Activated naive CD4-positive, alpha-beta T cell treated with anti-CD3 and anti-CD28 coated beads, Interleukin-2, amount 50 U/mL, for 72 hours (primary cell): Measurements from ENCODE around the gene MAGI2. TPM values are rescaled to one million over a fixed set of nuclear protein-coding genes. Genes with fewer than 3 reads are reported as not detected.
"Not testable (repeated sequence)": the region's sequence is repeated elsewhere in the genome, so short reads cannot be mapped to it uniquely, and the experiment has no call there.

ENCODE experiments used
- ATAC-seq, 2 donors: fragments of 150-1000 bp; cut with Tn5 transposase; 2 replicates each; pipeline ENCODE4 v1.10.0; 2021; ENCODE audit warnings: mild to moderate bottlenecking in 2 of 2, moderate library complexity in 2 of 2
- DNase-seq, 2 donors: peaks; one replicate each; pipeline ENCODE4 v3.0.0; 2021 to 2022; ENCODE audit warnings: low spot score in 2 of 2
- H3K27ac Mint-ChIP-seq, 2 donors: one replicate each; pipeline ENCODE4 v1.8.0; 2022; ENCODE audit warnings: mild to moderate bottlenecking in 2 of 2, mixed read lengths in 2 of 2
- H3K36me3 Mint-ChIP-seq, 2 donors: one replicate each; pipeline ENCODE4 v1.8.0; 2022; ENCODE audit warnings: mixed read lengths in 2 of 2
- H3K9me3 Mint-ChIP-seq, 2 donors: one replicate each; pipeline ENCODE4 v1.8.0; 2022; ENCODE audit warnings: mixed read lengths in 2 of 2
- total RNA-seq, 2 donors: library from RNA; stranded (reverse); gene quantifications; one replicate each; pipeline ENCODE4 v1.2.3, GENCODE V29; 2022

The MAGI2 gene
- total RNA-seq, 2 donors from 2014 or later: 0.16 TPM; not detected in 1

DNA sequence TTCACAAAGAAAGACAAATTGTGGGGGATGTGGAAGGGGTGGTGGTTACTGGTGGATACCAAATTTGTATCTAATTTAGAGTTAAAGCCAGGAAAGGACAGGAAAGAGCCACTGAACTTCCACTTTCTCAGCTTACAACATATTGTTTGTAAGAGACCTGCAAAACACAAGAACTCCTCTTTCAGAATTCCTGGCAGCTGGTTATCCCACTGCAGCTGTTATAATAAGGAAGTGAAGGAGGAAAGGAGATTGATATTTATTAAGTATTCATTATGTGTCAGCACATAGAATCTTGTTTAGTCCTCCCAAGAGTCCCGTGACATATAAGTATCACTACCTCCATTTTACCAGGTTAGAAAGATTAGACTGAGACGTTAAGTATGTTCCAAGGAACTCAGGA lies 1173.2 kb downstream of the MAGI2 start:
- no peak for DNase-seq
- Mint-ChIP-seq H3K36me3 (no peaks in the 10 kb centered on the region), H3K27ac (no peak overlapping the region), H3K9me3 (peaks cover 0 to 8% of the 10 kb centered on the region in 2 donors)
- ATAC-seq: no peak

DNA sequence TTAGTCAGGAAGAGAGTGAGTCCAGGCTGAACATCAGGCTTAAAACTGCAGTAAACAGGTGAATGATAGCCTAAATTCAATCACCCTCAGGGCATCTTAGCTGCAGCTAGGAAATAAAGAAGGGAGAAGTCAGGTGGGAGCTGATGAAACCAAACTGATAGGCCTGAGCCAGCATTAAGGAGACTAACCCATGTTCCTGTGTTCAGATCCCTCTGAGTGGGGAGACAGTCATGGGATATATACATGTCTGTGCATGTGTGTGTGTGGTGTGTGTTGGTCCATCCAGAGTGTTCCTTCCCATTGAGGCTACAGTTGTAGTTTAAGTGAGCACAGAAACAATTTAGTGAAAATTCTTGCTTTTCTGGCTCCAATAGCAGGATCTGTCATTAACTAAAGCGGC lies 1174.0 kb downstream of the MAGI2 start:
- DNase-seq: no peak
- peaks cover 0 to 8% of the 10 kb centered on the region in 2 donors for H3K9me3 Mint-ChIP-seq
- H3K27ac Mint-ChIP-seq: no peak overlapping the region
- ATAC-seq: no peak
- H3K36me3 Mint-ChIP-seq: no peaks in the 10 kb centered on the region

DNA sequence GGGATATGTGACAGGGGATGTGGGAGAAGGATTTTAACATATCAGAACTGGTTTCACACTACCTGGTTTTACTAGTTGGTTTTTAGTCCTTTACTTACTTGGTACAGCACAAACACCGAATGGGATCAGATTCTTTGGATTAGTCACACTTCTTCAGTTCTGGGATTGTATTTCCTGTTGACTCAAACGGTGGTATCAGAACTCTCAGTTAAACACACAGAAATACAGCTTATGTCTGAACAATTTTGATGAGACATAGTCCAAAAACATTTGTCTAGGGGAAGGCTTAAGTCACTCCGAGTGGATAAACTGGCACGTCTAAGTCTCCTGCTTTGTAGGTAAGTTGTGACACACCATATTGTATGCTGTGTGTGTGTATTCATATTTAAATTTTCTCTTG lies 1174.4 kb downstream of the MAGI2 start:
- DNase-seq (no peak), ATAC-seq (no peak)
- no peak overlapping the region for H3K27ac Mint-ChIP-seq
- H3K9me3 Mint-ChIP-seq: peaks cover 0 to 8% of the 10 kb centered on the region in 2 donors
- H3K36me3 Mint-ChIP-seq: no peaks in the 10 kb centered on the region

- DNase-seq: no peak
- Mint-ChIP-seq H3K27ac (no peak overlapping the region), H3K9me3 (peaks cover 5 to 14% of the 10 kb centered on the region in 2 donors), H3K36me3 (no peaks in the 10 kb centered on the region)
- no peak for ATAC-seq
Observed at GRCh38 chr7:78267141-78267540, 1186.3 kb downstream of the MAGI2 start.

- ATAC-seq (no peak), DNase-seq (no peak)
- Mint-ChIP-seq H3K27ac (no peak overlapping the region), H3K36me3 (no peaks in the 10 kb centered on the region), H3K9me3 (peaks cover 6 to 11% of the 10 kb centered on the region in 2 donors)
Observed at GRCh38 chr7:78265486-78265885, 1188.0 kb downstream of the MAGI2 start.

DNA sequence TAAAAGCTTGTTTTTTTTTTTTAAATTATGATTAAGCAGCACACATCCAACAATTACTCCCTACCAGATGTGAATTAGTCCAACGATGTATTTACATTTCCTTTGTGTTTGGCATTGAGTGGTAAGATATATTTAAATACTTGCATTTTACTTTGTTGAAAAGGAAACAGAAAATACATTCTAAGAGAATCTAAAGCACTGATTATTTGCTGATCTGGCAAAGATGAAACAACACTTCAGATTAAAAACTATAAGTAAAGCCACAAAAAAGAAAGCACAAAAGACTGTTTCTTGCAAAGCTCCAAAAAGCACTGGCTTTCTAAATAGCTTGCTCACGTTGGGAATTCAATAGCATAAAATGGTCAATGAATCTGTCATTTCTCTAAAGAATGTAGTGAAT lies 1188.4 kb downstream of the MAGI2 start:
- DNase-seq (no peak), ATAC-seq (no peak)
- Mint-ChIP-seq H3K9me3 (peaks cover 6% of the 10 kb centered on the region in 2 donors), H3K27ac (no peak overlapping the region), H3K36me3 (no peaks in the 10 kb centered on the region)

GRCh38 chr7:78264105-78264504 lies 1189.4 kb downstream of the MAGI2 start:
- no peak for ATAC-seq
- peaks cover 6% of the 10 kb centered on the region in 2 donors for H3K9me3 Mint-ChIP-seq
- H3K36me3 Mint-ChIP-seq: no peaks in the 10 kb centered on the region
- H3K27ac Mint-ChIP-seq: no peak overlapping the region
- DNase-seq: no peak

GRCh38 chr7:78261739-78262138 lies 1191.7 kb downstream of the MAGI2 start:
- peaks cover 6% of the 10 kb centered on the region in 2 donors for H3K9me3 Mint-ChIP-seq
- no peak for ATAC-seq
- H3K27ac Mint-ChIP-seq: no peak overlapping the region
- no peak for DNase-seq
- no peaks in the 10 kb centered on the region for H3K36me3 Mint-ChIP-seq

GRCh38 chr7:78261302-78261701 lies 1192.2 kb downstream of the MAGI2 start:
- DNase-seq (no peak), ATAC-seq (no peak)
- H3K27ac Mint-ChIP-seq: no peak overlapping the region
- peaks cover 6% of the 10 kb centered on the region in 2 donors for H3K9me3 Mint-ChIP-seq
- H3K36me3 Mint-ChIP-seq: no peaks in the 10 kb centered on the region

GRCh38 chr7:78260826-78261225 lies 1192.6 kb downstream of the MAGI2 start:
- ATAC-seq: no peak
- peaks cover 6% of the 10 kb centered on the region in 2 donors for H3K9me3 Mint-ChIP-seq
- no peak overlapping the region for H3K27ac Mint-ChIP-seq
- DNase-seq: no peak
- H3K36me3 Mint-ChIP-seq: no peaks in the 10 kb centered on the region

GRCh38 chr7:78254726-78255055 lies 1198.8 kb downstream of the MAGI2 start:
- ATAC-seq: no peak
- H3K36me3 Mint-ChIP-seq: no peaks in the 10 kb centered on the region

DNA sequence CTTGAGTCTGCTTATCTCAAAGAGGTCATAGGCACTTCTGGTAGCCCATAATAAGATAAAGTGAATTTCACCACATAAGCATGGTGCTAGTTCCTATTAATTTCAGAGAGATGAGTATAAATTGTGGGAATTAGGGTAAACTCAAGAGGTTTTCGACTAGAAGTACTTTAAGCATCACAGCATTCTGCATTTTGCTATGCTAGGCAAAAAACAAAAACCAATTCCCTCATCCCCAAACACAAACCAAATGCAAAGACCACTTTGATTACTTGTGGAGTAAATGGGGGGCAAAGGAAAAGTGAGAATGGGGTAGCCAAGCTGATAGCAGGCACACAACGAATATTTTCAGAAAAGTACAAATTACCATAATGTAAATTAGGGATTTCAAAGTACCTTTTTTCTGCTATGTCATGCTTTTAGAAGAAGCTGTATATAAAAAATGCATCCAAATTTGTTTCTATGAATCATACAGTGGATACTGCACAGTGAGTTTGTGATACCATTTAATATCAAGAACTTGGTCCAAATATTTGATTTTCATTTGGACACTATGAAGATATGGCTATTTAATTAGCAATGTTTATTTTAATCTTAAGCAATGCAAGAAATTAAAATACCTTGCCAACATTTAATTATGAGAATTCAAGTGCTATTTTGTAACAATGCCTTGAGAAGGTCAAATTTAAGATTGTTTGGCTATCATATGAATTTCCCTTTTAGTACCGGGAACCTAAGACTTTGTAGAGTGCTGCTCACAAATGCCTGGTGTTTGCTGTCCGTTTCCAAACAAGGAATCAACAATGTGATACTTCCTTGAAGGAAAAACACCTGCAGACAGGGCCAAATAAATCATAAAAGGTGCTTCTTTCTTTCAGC lies 1199.4 kb downstream of the MAGI2 start:
- Mint-ChIP-seq H3K27ac (no peak overlapping the region), H3K36me3 (no peaks in the 10 kb centered on the region), H3K9me3 (peaks cover 0 to 6% of the 10 kb centered on the region in 2 donors)
- no peak for DNase-seq
- ATAC-seq: no peak

More at GRCh38 chr7:78254726-78255055, 1198.8 kb downstream of the MAGI2 start:
- H3K27ac Mint-ChIP-seq: no peak overlapping the region
- H3K9me3 Mint-ChIP-seq: peaks cover 0 to 6% of the 10 kb centered on the region in 2 donors
- DNase-seq: no peak

DNA sequence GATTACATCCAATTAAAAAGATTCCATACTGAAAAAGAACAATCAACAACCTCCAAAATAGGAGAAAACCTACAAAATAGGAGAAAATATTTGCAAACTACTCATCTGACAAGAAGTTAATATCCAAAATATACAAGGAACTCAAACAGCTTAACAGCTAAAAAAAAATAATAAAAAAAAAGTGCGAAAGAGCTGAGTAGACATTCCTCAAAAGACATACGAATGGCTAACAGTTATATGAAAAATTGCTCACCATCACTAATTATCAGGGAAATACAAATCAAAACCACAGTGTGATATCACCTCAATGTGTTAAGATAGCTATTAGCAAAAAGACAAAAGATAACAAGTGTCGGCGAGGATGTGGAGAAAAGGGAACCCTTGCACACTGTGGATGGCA lies 1204.6 kb downstream of the MAGI2 start:
- no peak for ATAC-seq
- peaks cover 0 to 20% of the 10 kb centered on the region in 2 donors for H3K36me3 Mint-ChIP-seq
- DNase-seq: no peak
- peaks cover 14 to 27% of the 10 kb centered on the region in 2 donors for H3K9me3 Mint-ChIP-seq
- H3K27ac Mint-ChIP-seq: no peak overlapping the region

DNA sequence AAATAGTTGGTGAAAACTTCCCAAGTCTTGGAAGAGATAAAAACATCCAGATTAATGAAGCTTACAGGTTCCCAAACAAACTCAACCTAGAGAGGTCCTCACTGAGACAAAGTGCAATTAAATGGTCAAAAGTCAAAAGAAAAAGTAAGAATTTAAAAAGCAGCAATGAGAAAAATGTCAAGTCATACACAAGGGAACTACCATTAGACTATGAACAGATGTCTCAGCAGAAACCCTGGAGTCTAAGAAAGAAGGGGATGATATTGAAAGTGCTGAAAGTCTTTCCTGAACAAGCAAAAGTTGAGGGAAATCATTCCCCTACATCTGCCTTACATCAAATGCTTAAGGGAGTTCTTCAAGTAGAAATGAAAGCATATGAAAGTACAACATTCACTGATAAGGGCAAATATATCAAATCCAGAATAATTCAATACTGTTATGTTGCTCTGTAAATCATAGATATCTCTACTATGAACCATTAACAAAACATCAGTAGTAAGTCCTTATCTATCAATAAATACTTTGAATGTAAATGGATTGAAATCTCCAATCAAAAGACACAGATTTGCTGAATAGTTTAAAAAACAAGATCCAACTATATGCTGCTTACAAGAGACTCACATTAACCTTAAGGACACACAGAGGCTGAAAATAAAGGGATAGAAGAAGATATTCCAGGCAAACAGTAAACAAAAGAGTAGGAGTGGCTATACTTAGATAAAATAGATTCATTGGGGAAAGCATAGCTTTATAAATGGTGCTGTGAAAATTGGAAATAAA lies 1205.4 kb downstream of the MAGI2 start:
- H3K36me3 Mint-ChIP-seq: peaks cover 0 to 20% of the 10 kb centered on the region in 2 donors
- DNase-seq (no peak), ATAC-seq (no peak)
- no peak overlapping the region for H3K27ac Mint-ChIP-seq
- H3K9me3 Mint-ChIP-seq: peaks cover 14 to 27% of the 10 kb centered on the region in 2 donors

DNA sequence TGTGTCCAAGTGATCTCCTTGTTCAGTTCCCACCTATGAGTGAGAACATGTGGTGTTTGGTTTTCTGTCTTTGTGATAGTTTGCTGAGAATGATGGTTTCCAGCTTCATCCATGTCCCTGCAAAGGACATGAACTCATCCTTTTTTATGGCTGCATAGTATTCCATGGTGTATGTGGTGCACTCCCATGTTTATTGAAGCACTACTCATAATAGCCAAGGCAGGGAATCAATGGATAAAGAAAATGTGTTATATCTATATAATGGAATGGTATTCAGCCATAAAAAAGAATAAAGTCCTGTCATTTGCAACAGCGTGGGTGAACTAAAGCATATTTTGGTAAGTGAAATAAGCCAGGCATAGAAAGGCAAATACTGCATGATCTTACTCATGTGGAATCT lies 1213.3 kb downstream of the MAGI2 start:
- not testable (repeated sequence) for H3K27ac Mint-ChIP-seq, ATAC-seq, DNase-seq, H3K36me3 Mint-ChIP-seq
- peaks cover 9 to 17% of the 10 kb centered on the region in 2 donors for H3K9me3 Mint-ChIP-seq

DNA sequence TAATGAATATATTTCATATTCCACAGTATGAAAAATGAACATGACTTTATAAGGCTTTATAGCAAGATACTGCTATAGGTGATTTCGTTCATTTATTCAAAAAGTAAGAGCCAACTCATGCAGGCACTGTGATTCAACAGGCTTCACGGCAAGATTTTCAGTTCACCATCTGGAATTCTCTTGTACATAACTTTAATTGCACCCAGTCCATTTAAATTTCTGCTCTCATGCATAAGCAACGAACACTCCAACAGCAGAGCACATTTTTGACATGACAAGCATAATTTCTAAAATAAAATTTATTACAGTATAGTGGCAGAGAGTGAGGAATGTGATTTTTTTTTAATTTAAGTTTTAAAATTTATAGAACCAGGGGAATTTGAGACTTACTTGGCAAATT lies 1218.8 kb downstream of the MAGI2 start:
- H3K27ac Mint-ChIP-seq: no peak overlapping the region
- no peak for ATAC-seq
- peaks cover 12 to 19% of the 10 kb centered on the region in 2 donors for H3K9me3 Mint-ChIP-seq
- no peak for DNase-seq
- peaks cover 0 to 4% of the 10 kb centered on the region in 2 donors for H3K36me3 Mint-ChIP-seq

GRCh38 chr7:78232806-78233205 lies 1220.7 kb downstream of the MAGI2 start:
- H3K9me3 Mint-ChIP-seq: peaks cover 12 to 13% of the 10 kb centered on the region in 2 donors
- no peak for ATAC-seq
- DNase-seq: no peak
- no peak overlapping the region for H3K27ac Mint-ChIP-seq
- H3K36me3 Mint-ChIP-seq: no peaks in the 10 kb centered on the region
